Measurements from ENCODE around the gene EPS8L3. TPM values are rescaled to one million over a fixed set of nuclear protein-coding genes. Genes with fewer than 3 reads are reported as not detected.

The EPS8L3 gene
- total and polyA plus RNA-seq, 8 donors = 0.39 to 4.3 (median 1.4) TPM

GRCh38 chr1:109807402-109807801 lies 43.7 kb upstream of the EPS8L3 start:
- Histone ChIP-seq H3K27ac (no peak overlapping the region), H3K4me3 (no peak overlapping the region), H3K27me3 (no peaks in the 10 kb centered on the region), H3K9me3 (no peaks in the 10 kb centered on the region), H3K4me1 (no peaks in the 10 kb centered on the region), H3K36me3 (no peaks in the 10 kb centered on the region)
- no peak for DNase-seq
- no peak for TF ChIP-seq CTCF (IDR thresholded peaks at IDR 0.05)
- WGBS, 2 donors = 92 to 95% methylated on average over 7 to 9 of the region's 9 CpGs
- ATAC-seq = no peak
- no peak for FAIRE-seq
- intact Hi-C loops (cut with DNase I) = no loop called here

GRCh38 chr1:109806733-109807400 lies 43.1 kb upstream of the EPS8L3 start:
- no peaks in the 10 kb centered on the region for H3K4me1 ChIP-seq
- intact Hi-C loops (cut with DNase I) = no loop called here
- DNase-seq (no peak), ATAC-seq (peak in 1 of 4 donors; percentile 42), FAIRE-seq (no peak)
- H3K27ac ChIP-seq = no peak overlapping the region
- H3K36me3 ChIP-seq = no peaks in the 10 kb centered on the region
- no peak overlapping the region for H3K4me3 ChIP-seq
- no peak for TF ChIP-seq CTCF (IDR thresholded peaks at IDR 0.05)
- H3K27me3 ChIP-seq = no peaks in the 10 kb centered on the region
- WGBS, 2 donors = 86 to 91% methylated on average over 6 of the region's 6 CpGs
- no peaks in the 10 kb centered on the region for H3K9me3 ChIP-seq

GRCh38 chr1:109805486-109806165 lies 41.9 kb upstream of the EPS8L3 start:
- DNase-seq (peak in 1 of 6 donors; percentile 11), ATAC-seq (no peak), FAIRE-seq (no peak)
- H3K27me3 ChIP-seq = no peaks in the 10 kb centered on the region
- no peaks in the 10 kb centered on the region for H3K36me3 ChIP-seq
- WGBS, 2 donors = 67 to 71% methylated on average over 6 to 8 of the region's 8 CpGs
- H3K9me3 ChIP-seq = no peaks in the 10 kb centered on the region
- H3K4me1 ChIP-seq = no peaks in the 10 kb centered on the region
- TF ChIP-seq CTCF (IDR thresholded peaks at IDR 0.05) = no peak
- no peak overlapping the region for H3K4me3 ChIP-seq
- intact Hi-C loops (cut with DNase I) = no loop called here
- H3K27ac ChIP-seq = no peak overlapping the region

- no peak for ATAC-seq
These were observed 40.9 kb upstream of the EPS8L3 start for GRCh38 chr1:109804660-109805059.

More at GRCh38 chr1:109804660-109805059, 40.9 kb upstream of the EPS8L3 start:
- no peak overlapping the region for H3K27ac ChIP-seq
- H3K4me1 ChIP-seq = no peaks in the 10 kb centered on the region
- no peaks in the 10 kb centered on the region for H3K9me3 ChIP-seq
- TF ChIP-seq CTCF (IDR thresholded peaks at IDR 0.05) = no peak
- intact Hi-C loops (cut with DNase I) = no loop called here
- H3K36me3 ChIP-seq = no peaks in the 10 kb centered on the region
- FAIRE-seq (no peak), DNase-seq (no peak)
- no peak overlapping the region for H3K4me3 ChIP-seq
- WGBS, 2 donors = 84 to 91% methylated on average over 4 of the region's 4 CpGs
- H3K27me3 ChIP-seq = no peaks in the 10 kb centered on the region
